ENCODE measurements around the gene PGLYRP1. TPM values are rescaled to one million over a fixed set of nuclear protein-coding genes. Genes with fewer than 3 reads are reported as not detected.

Gene PGLYRP1
- total RNA-seq, 4 donors from 2014 or later = not detected

- ATAC-seq = no peak
Observed at GRCh38 chr19:46066471-46066870, 43.6 kb upstream of the PGLYRP1 start.

GRCh38 chr19:46065486-46066071 is 42.7 kb upstream of the PGLYRP1 start:
- peaks cover 0 to 14% (median 8%) of the 10 kb centered on the region in 3 donors for H3K27me3 ChIP-seq

More at GRCh38 chr19:46066471-46066870, 43.6 kb upstream of the PGLYRP1 start:
- Histone ChIP-seq H3K9me3 (no peaks in the 10 kb centered on the region), H3K27me3 (peaks cover 0 to 14% (median 10%) of the 10 kb centered on the region in 3 donors), H3K4me3 (no peak overlapping the region), H3K27ac (no peak overlapping the region), H3K36me3 (no peaks in the 10 kb centered on the region), H3K4me1 (no peaks in the 10 kb centered on the region)
- no peak for DNase-seq
- TF ChIP-seq POLR2A (IDR thresholded peaks at IDR 0.05) (no peak), CTCF (IDR thresholded peaks at IDR 0.05 in 4 of 5, conservative IDR thresholded peaks at IDR 0.05 in 1 of 5) (no peak)
- intact Hi-C loops (cut with DNase I; ENCODE audit: low total_unique reads) (no loop called here), in situ Hi-C loops (cut with MboI; ENCODE audit: low sequenced_read_pairs in 4 of 4) (no loop called here)

GRCh38 chr19:46063201-46063600 is 40.3 kb upstream of the PGLYRP1 start:
- no peaks in the 10 kb centered on the region for H3K36me3 ChIP-seq
- H3K4me1 ChIP-seq = no peaks in the 10 kb centered on the region
- H3K4me3 ChIP-seq = no peak overlapping the region
- ATAC-seq (no peak), DNase-seq (no peak)
- in situ Hi-C loops (cut with MboI; ENCODE audit: low sequenced_read_pairs in 4 of 4) (no loop called here), intact Hi-C loops (cut with DNase I; ENCODE audit: low total_unique reads) (no loop called here)
- peaks cover 0 to 9% (median 6%) of the 10 kb centered on the region in 3 donors for H3K27me3 ChIP-seq
- no peak overlapping the region for H3K27ac ChIP-seq
- H3K9me3 ChIP-seq = no peaks in the 10 kb centered on the region
- TF ChIP-seq CTCF (IDR thresholded peaks at IDR 0.05 in 4 of 5, conservative IDR thresholded peaks at IDR 0.05 in 1 of 5) (no peak), POLR2A (IDR thresholded peaks at IDR 0.05) (no peak)

More at GRCh38 chr19:46065486-46066071, 42.7 kb upstream of the PGLYRP1 start:
- Histone ChIP-seq H3K27ac (no peak overlapping the region), H3K36me3 (no peaks in the 10 kb centered on the region), H3K4me3 (no peak overlapping the region), H3K9me3 (no peaks in the 10 kb centered on the region), H3K4me1 (no peaks in the 10 kb centered on the region)
- in situ Hi-C loops (cut with MboI; ENCODE audit: low sequenced_read_pairs in 4 of 4) = no loop called here
- no peak for DNase-seq
- intact Hi-C loops (cut with DNase I; ENCODE audit: low total_unique reads) = no loop called here
- TF ChIP-seq CTCF (IDR thresholded peaks at IDR 0.05 in 4 of 5, conservative IDR thresholded peaks at IDR 0.05 in 1 of 5) = no peak
- no peak for TF ChIP-seq POLR2A (IDR thresholded peaks at IDR 0.05)
- ATAC-seq = no peak

DNA sequence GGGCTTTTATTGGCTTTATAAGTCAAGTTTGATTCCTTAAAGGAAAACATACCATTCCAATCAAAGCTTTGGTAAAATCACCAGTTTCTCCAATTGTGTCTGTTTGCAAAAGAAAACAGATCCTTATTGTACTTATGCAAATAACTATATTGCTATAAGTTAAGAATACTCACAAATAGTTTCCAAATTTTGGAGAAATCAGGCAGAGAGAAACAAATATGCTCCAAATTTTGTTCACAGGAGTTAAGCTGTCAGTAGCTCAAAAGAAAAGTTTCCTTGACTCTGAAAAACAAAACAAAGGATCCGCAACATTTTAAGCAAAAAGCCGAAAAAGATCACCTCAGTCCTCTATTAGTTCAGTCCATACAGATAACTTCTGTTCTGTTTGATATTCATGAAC is 37.2 kb upstream of the PGLYRP1 start:
- H3K9me3 ChIP-seq = no peaks in the 10 kb centered on the region
- in situ Hi-C loops (cut with MboI; ENCODE audit: low sequenced_read_pairs in 4 of 4) (no loop called here), intact Hi-C loops (cut with DNase I; ENCODE audit: low total_unique reads) (no loop called here)
- no peak overlapping the region for H3K27ac ChIP-seq
- H3K36me3 ChIP-seq = no peaks in the 10 kb centered on the region
- TF ChIP-seq POLR2A (IDR thresholded peaks at IDR 0.05) (no peak), CTCF (IDR thresholded peaks at IDR 0.05 in 4 of 5, conservative IDR thresholded peaks at IDR 0.05 in 1 of 5) (no peak)
- peaks cover 0 to 13% (median 8%) of the 10 kb centered on the region in 3 donors for H3K27me3 ChIP-seq
- no peaks in the 10 kb centered on the region for H3K4me1 ChIP-seq
- ATAC-seq (no peak), DNase-seq (no peak)
- H3K4me3 ChIP-seq = no peak overlapping the region

DNA sequence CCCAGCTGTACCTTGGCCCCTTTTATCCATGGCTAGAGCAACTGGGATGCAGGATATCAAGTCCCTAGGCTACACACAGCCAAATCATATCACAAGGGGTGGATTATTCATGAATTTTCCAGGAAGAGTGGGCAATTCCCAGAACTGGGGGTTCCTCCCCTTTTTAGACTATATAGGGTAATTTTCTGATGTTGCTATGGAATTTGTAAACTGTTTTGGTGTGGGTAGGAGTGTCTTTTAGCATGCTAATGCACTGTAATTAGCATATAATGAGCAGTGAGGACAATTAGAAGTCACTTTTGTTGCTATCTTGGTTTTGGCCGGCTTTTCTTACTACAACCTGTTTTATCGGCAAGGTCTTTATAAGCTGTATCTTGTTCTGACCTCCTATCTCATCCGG is 35.9 kb upstream of the PGLYRP1 start:
- TF ChIP-seq POLR2A (IDR thresholded peaks at IDR 0.05) (no peak), CTCF (IDR thresholded peaks at IDR 0.05 in 4 of 5, conservative IDR thresholded peaks at IDR 0.05 in 1 of 5) (no peak)
- no peak for ATAC-seq
- intact Hi-C loops (cut with DNase I; ENCODE audit: low total_unique reads) = no loop called here
- Histone ChIP-seq H3K9me3 (no peaks in the 10 kb centered on the region), H3K36me3 (no peaks in the 10 kb centered on the region), H3K4me3 (no peak overlapping the region), H3K27ac (no peak overlapping the region), H3K27me3 (peaks cover 0 to 8% (median 6%) of the 10 kb centered on the region in 3 donors), H3K4me1 (no peaks in the 10 kb centered on the region)
- in situ Hi-C loops (cut with MboI; ENCODE audit: low sequenced_read_pairs in 4 of 4) = no loop called here
- no peak for DNase-seq
